ENCODE data around the gene CPED1.

CPED1 gene

GRCh38 chr7:121151774-121152221, 163.3 kb downstream of the CPED1 start:
- DNase-seq (ENCODE audit: low spot score): no peak

GRCh38 chr7:121153411-121153810, 164.9 kb downstream of the CPED1 start:
- DNase-seq (ENCODE audit: low spot score): no peak

- no peak for DNase-seq (ENCODE audit: low spot score)
These were observed 165.5 kb downstream of the CPED1 start for GRCh38 chr7:121153995-121154394.

- DNase-seq (ENCODE audit: low spot score): no peak
These were observed 168.3 kb downstream of the CPED1 start for GRCh38 chr7:121156825-121157224.

GRCh38 chr7:121157341-121157751, 168.8 kb downstream of the CPED1 start:
- no peak for DNase-seq (ENCODE audit: low spot score)

- no peak for DNase-seq (ENCODE audit: low spot score)
These were observed 169.5 kb downstream of the CPED1 start for GRCh38 chr7:121157885-121158590.

- DNase-seq (ENCODE audit: low spot score): no peak
These were observed 170.2 kb downstream of the CPED1 start for GRCh38 chr7:121158665-121159064.

- DNase-seq (ENCODE audit: low spot score): no peak
These were observed 171.0 kb downstream of the CPED1 start for GRCh38 chr7:121159553-121159952.

- DNase-seq (ENCODE audit: low spot score): no peak
These were observed 171.9 kb downstream of the CPED1 start for GRCh38 chr7:121160150-121161008.

- DNase-seq (ENCODE audit: low spot score): peak; percentile 14
These were observed 175.2 kb downstream of the CPED1 start for GRCh38 chr7:121163699-121164098.

- DNase-seq (ENCODE audit: low spot score): no peak
These were observed 175.7 kb downstream of the CPED1 start for GRCh38 chr7:121164247-121164646.

- no peak for DNase-seq (ENCODE audit: low spot score)
These were observed 178.4 kb downstream of the CPED1 start for GRCh38 chr7:121166916-121167315.

- DNase-seq (ENCODE audit: low spot score): no peak
These were observed 179.5 kb downstream of the CPED1 start for GRCh38 chr7:121167971-121168370.

GRCh38 chr7:121169469-121169868, 181.0 kb downstream of the CPED1 start:
- no peak for DNase-seq (ENCODE audit: low spot score)

GRCh38 chr7:121172484-121172883, 184.0 kb downstream of the CPED1 start:
- no peak for DNase-seq (ENCODE audit: low spot score)

GRCh38 chr7:121175826-121176225, 187.3 kb downstream of the CPED1 start:
- DNase-seq (ENCODE audit: low spot score): no peak

- DNase-seq (ENCODE audit: low spot score): no peak
These were observed 189.9 kb downstream of the CPED1 start for GRCh38 chr7:121178452-121178851.

GRCh38 chr7:121178869-121179497, 190.5 kb downstream of the CPED1 start:
- no peak for DNase-seq (ENCODE audit: low spot score)

- DNase-seq (ENCODE audit: low spot score): no peak
These were observed 192.0 kb downstream of the CPED1 start for GRCh38 chr7:121180436-121181063.

GRCh38 chr7:121181357-121181756, 192.8 kb downstream of the CPED1 start:
- no peak for DNase-seq (ENCODE audit: low spot score)

- no peak for DNase-seq (ENCODE audit: low spot score)
These were observed 193.8 kb downstream of the CPED1 start for GRCh38 chr7:121182281-121182680.

GRCh38 chr7:121182902-121183301, 194.4 kb downstream of the CPED1 start:
- DNase-seq (ENCODE audit: low spot score): no peak
